Gastroesophageal sphincter (tissue), 4 donors: ENCODE data around the gene PROSER2. TPM values are rescaled to one million over a fixed set of nuclear protein-coding genes. Genes with fewer than 3 reads are reported as not detected.
"Not testable (repeated sequence)": the region's sequence is repeated elsewhere in the genome, so short reads cannot be mapped to it uniquely, and the experiment has no call there.

Source experiments
- ATAC-seq: fragments of 150-250 bp; one replicate; pipeline ENCODE4 v1.9.1; 2016; ENCODE audit warnings: mild to moderate bottlenecking, moderate library complexity
- H3K27ac ChIP-seq, 4 donors: fragments of 200-600 bp; sonication (generic) in 3 of 4; 1 replicate in 3 of 4; 2 replicates in 1 of 4; pipeline ENCODE4 v1.5.1; 2016 to 2019
- H3K27me3 ChIP-seq: fragments of 200-600 bp; sonication (generic); one replicate; pipeline ENCODE4 v1.5.1; 2019
- H3K36me3 ChIP-seq, 2 donors: fragments of 200-600 bp; sonication (generic); one replicate each; pipeline ENCODE4 v1.5.1; 2019; ENCODE audit warnings: control low read depth in 1 of 2
- H3K4me1 ChIP-seq, 3 donors: fragments of 200-600 bp; sonication (generic); 1 replicate in 2 of 3; 2 replicates in 1 of 3; pipeline ENCODE4 v1.5.1; 2016 to 2019; ENCODE audit warnings: control low read depth in 2 of 3
- H3K4me3 ChIP-seq, 2 donors: fragments of 200-600 bp; sonication (generic); one replicate each; pipeline ENCODE4 v1.5.1; 2019; ENCODE audit warnings: mild to moderate bottlenecking in 1 of 2, moderate library complexity in 1 of 2
- H3K9me3 ChIP-seq, 3 donors: fragments of 200-600 bp; sonication (generic); one replicate each; pipeline ENCODE4 v1.5.1; 2017 to 2019; ENCODE audit warnings: control low read depth in 2 of 3
- EP300 ChIP-seq: sonication (generic); formaldehyde crosslinking; IDR thresholded peaks from one replicate; pipeline ENCODE4 v1.6.1; 2017; ENCODE audit warnings: antibody characterized with exemption, mild to moderate bottlenecking
- POLR2A ChIP-seq, 2 donors: fragments of 450-650 bp; IDR thresholded peaks; one replicate each; pipeline ENCODE4 v1.6.1; 2017; ENCODE audit warnings: antibody characterized with exemption in 2 of 2, mild to moderate bottlenecking in 2 of 2, moderate library complexity in 1 of 2
- POLR2AphosphoS5 ChIP-seq: sonication (generic); formaldehyde crosslinking; IDR thresholded peaks from one replicate; pipeline ENCODE4 v1.6.1; 2017; ENCODE audit warnings: antibody characterized with exemption
- WGBS, 2 donors: methylation state at CpG; one replicate each; pipeline ENCODE4 v1.1.5; 2018; ENCODE audit warnings: low coverage in 1 of 2; 5-methylcytosine and 5-hydroxymethylcytosine counted together
- total RNA-seq, 4 donors: library from RNA; depleted of rRNA; stranded (reverse); fragments of >200 nt; gene quantifications; one replicate each; pipeline ENCODE4 v1.1.0, GENCODE V29; 2016
- TF ChIP-seq, protein P1 (sequence below), 4 experiments: fragments of 200-600 bp in 2 of 4; fragments of 450-650 bp in 2 of 4; sonication (generic) in 1 of 4; IDR thresholded peaks; one replicate each; pipeline ENCODE4 v1.5.1; 2017 to 2019; ENCODE audit warnings: antibody characterized with exemption in 4 of 4, mild to moderate bottlenecking in 2 of 4, moderate library complexity in 2 of 4

The PROSER2 gene
- total RNA-seq, 4 donors from 2014 or later: 0.62 to 10.3 (median 1.8) TPM

GRCh38 chr10:11849277-11849676 is 26.1 kb downstream of the PROSER2 start:
- 100% methylated on average over 1 of the region's 1 CpG for WGBS, 2 donors
- Histone ChIP-seq H3K4me1 (no peaks in the 10 kb centered on the region), H3K36me3 (no peaks in the 10 kb centered on the region), H3K27ac (no peak overlapping the region), H3K27me3 (no peaks in the 10 kb centered on the region), H3K4me3 (no peak overlapping the region), H3K9me3 (no peaks in the 10 kb centered on the region)
- TF ChIP-seq POLR2A (IDR thresholded peaks at IDR 0.05) (no peak), POLR2AphosphoS5 (no peak)
- no peak for ATAC-seq

DNA sequence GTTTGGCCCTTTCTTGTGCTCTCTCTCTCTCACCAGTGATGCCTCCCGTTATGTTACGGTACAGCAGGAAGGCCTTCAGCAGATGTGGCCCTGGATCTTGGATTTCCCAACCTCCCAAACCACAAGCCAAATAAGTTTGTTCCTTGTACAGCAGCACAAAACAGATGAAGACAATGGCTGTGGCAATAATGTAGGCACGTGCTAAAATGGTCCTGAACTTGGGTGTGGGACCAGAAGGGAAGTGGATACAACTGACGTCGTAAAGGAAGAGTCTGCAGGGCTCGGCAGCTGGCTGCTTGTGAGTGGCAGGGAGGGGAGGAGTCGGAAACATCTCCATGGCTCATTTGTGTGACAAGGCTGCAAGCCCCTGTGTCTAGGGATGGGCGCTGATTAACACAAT is 26.8 kb downstream of the PROSER2 start:
- ATAC-seq: peak; percentile 57
- WGBS, 2 donors: 70 to 89% methylated on average over 5 of the region's 8 CpGs
- H3K4me1 ChIP-seq: no peaks in the 10 kb centered on the region
- no peaks in the 10 kb centered on the region for H3K27me3 ChIP-seq
- no peak overlapping the region for H3K4me3 ChIP-seq
- TF ChIP-seq, protein P1, sequence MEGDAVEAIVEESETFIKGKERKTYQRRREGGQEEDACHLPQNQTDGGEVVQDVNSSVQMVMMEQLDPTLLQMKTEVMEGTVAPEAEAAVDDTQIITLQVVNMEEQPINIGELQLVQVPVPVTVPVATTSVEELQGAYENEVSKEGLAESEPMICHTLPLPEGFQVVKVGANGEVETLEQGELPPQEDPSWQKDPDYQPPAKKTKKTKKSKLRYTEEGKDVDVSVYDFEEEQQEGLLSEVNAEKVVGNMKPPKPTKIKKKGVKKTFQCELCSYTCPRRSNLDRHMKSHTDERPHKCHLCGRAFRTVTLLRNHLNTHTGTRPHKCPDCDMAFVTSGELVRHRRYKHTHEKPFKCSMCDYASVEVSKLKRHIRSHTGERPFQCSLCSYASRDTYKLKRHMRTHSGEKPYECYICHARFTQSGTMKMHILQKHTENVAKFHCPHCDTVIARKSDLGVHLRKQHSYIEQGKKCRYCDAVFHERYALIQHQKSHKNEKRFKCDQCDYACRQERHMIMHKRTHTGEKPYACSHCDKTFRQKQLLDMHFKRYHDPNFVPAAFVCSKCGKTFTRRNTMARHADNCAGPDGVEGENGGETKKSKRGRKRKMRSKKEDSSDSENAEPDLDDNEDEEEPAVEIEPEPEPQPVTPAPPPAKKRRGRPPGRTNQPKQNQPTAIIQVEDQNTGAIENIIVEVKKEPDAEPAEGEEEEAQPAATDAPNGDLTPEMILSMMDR (IDR thresholded peaks at IDR 0.05): no peak
- H3K9me3 ChIP-seq: no peaks in the 10 kb centered on the region
- no peaks in the 10 kb centered on the region for H3K36me3 ChIP-seq
- no peak overlapping the region for H3K27ac ChIP-seq

GRCh38 chr10:11851910-11852309 is 28.8 kb downstream of the PROSER2 start:
- H3K9me3 ChIP-seq: no peaks in the 10 kb centered on the region
- 84 to 93% methylated on average over 3 to 8 of the region's 13 CpGs for WGBS, 2 donors
- H3K36me3 ChIP-seq: no peaks in the 10 kb centered on the region
- H3K4me3 ChIP-seq: no peak overlapping the region
- no peaks in the 10 kb centered on the region for H3K27me3 ChIP-seq
- no peak overlapping the region for H3K27ac ChIP-seq
- no peaks in the 10 kb centered on the region for H3K4me1 ChIP-seq
- no peak for ATAC-seq
- no peak for TF ChIP-seq EP300
- TF ChIP-seq POLR2A (IDR thresholded peaks at IDR 0.05): no peak
- TF ChIP-seq, protein P1 (IDR thresholded peaks at IDR 0.05): no peak
- TF ChIP-seq POLR2AphosphoS5: no peak

DNA sequence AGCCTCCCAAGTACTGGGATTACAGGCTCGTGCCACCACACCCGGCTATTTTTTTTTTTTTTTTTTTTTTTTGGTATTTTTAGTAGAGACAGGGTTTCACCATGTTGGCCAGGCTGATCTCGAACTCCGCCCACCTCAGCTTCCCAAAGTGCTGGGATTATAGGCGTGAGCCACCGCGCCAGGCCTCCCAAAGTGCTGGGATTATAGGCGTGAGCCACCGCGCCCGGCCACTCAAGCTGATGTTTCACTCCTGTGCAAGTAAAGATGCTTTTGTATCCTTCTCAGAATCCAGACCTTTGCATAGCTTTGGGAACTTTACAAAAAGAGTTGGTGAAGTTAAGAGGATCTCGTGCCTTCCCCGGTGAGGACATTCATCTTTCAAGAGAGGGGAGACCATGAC is 29.5 kb downstream of the PROSER2 start:
- not testable (repeated sequence) for H3K4me3 ChIP-seq, H3K36me3 ChIP-seq, H3K27me3 ChIP-seq, ATAC-seq, H3K4me1 ChIP-seq, H3K27ac ChIP-seq, H3K9me3 ChIP-seq
- 80 to 90% methylated on average over 2 to 3 of the region's 13 CpGs for WGBS, 2 donors

DNA sequence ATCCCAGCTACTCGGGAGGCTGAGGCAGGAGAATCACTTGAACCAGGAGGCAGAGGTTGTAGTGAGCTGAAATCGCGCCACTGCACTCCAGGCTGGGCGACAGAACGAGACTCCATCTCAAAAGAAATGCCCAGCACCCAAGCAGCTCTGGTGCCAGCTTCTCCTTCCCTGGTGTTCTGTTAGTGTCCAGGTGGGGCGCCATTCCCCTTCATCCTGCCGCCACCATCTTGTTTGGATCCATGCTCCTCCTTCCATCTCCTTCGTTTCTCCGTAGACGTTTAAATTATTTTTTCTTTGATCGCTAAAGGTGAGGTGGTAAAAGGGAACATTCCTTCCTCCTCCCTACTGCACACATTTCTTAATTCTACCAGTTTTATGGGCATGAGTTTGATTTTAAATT is 30.3 kb downstream of the PROSER2 start:
- no peaks in the 10 kb centered on the region for H3K27me3 ChIP-seq
- no peak overlapping the region for H3K27ac ChIP-seq
- no peaks in the 10 kb centered on the region for H3K9me3 ChIP-seq
- H3K4me1 ChIP-seq: no peaks in the 10 kb centered on the region
- no peak for ATAC-seq
- WGBS, 2 donors: 90 to 94% methylated on average over 6 to 7 of the region's 11 CpGs
- H3K36me3 ChIP-seq: no peaks in the 10 kb centered on the region
- TF ChIP-seq, protein P1 (IDR thresholded peaks at IDR 0.05): no peak
- TF ChIP-seq EP300 (no peak), POLR2AphosphoS5 (no peak), POLR2A (IDR thresholded peaks at IDR 0.05) (no peak)
- no peak overlapping the region for H3K4me3 ChIP-seq

DNA sequence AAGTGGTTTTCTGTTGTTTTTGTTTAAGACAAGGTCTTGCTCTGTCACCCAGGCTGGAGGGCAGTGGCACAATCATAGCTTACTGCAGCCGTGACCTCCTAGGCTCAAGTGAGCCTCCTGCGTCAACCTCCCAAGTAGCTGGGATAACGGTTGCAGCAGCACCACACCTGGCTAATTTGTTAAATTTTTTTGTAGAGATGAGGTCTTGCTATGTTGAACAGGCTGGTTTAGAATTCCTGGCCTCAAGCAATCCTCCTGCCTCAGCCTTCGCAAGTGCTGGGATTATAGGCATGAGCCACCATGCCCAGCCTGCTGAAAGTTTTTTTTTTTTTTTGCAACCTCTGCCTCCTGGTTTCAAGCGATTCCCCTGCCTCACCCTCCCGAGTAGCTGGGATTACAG is 31.1 kb downstream of the PROSER2 start:
- H3K27me3 ChIP-seq: no peaks in the 10 kb centered on the region
- H3K4me3 ChIP-seq: no peak overlapping the region
- H3K36me3 ChIP-seq: no peaks in the 10 kb centered on the region
- TF ChIP-seq EP300 (no peak), POLR2A (IDR thresholded peaks at IDR 0.05) (no peak), POLR2AphosphoS5 (no peak)
- TF ChIP-seq, protein P1 (IDR thresholded peaks at IDR 0.05): no peak
- 90 to 95% methylated on average over 6 of the region's 6 CpGs for WGBS, 2 donors
- no peaks in the 10 kb centered on the region for H3K9me3 ChIP-seq
- no peak for ATAC-seq
- no peak overlapping the region for H3K27ac ChIP-seq
- H3K4me1 ChIP-seq: no peaks in the 10 kb centered on the region
